Uterus (tissue), 4 donors: ENCODE measurements around the gene LSP1. TPM values are rescaled to one million over a fixed set of nuclear protein-coding genes. Genes with fewer than 3 reads are reported as not detected.
"Not testable (repeated sequence)": the region's sequence is repeated elsewhere in the genome, so short reads cannot be mapped to it uniquely, and the experiment has no call there.

Experiments used
- DNase-seq, 2 donors: peaks; one replicate each; pipeline ENCODE4 v3.0.0-alpha.2; 2019 to 2020
- H3K27ac ChIP-seq, 2 donors: fragments of 200-600 bp; sonication (generic); 1 replicate in 1 of 2; 2 replicates in 1 of 2; pipeline ENCODE4 v1.5.1; 2016 to 2018
- H3K27me3 ChIP-seq, 2 donors: fragments of 200-600 bp; sonication (generic); one replicate each; pipeline ENCODE4 v1.5.1; 2018 to 2019; ENCODE audit warnings: control low read depth in 1 of 2
- H3K36me3 ChIP-seq, 2 donors: fragments of 200-600 bp; sonication (generic); one replicate each; pipeline ENCODE4 v1.5.1; 2019; ENCODE audit warnings: control low read depth in 1 of 2
- H3K4me1 ChIP-seq, 2 donors: fragments of 200-600 bp; sonication (generic); one replicate each; pipeline ENCODE4 v1.5.1; 2018 to 2019; ENCODE audit warnings: control low read depth in 1 of 2
- H3K4me3 ChIP-seq, 2 donors: fragments of 200-600 bp; sonication (generic); 1 replicate in 1 of 2; 2 replicates in 1 of 2; pipeline ENCODE4 v1.5.1; 2018 to 2019; ENCODE audit warnings: mild to moderate bottlenecking in 1 of 2
- H3K9me3 ChIP-seq, 2 donors: fragments of 200-600 bp; sonication (generic); one replicate each; pipeline ENCODE4 v1.5.1; 2019; ENCODE audit warnings: control low read depth in 1 of 2
- CTCF ChIP-seq, 4 experiments: fragments of 200-600 bp in 2 of 4; fragments of 450-650 bp in 2 of 4; sonication (generic) in 2 of 4; IDR thresholded peaks; one replicate each; pipeline ENCODE4 v1.5.1; 2016 to 2019; ENCODE audit warnings: antibody characterized with exemption in 4 of 4, mild to moderate bottlenecking in 2 of 4, moderate library complexity in 1 of 4
- POLR2A ChIP-seq, 2 donors: fragments of 450-650 bp; IDR thresholded peaks; one replicate each; pipeline ENCODE4 v1.6.1; 2016; ENCODE audit warnings: antibody characterized with exemption in 2 of 2, mild to moderate bottlenecking in 1 of 2, moderate library complexity in 1 of 2
- intact Hi-C: fragments of 100-400 bp; cut with DNase I; formaldehyde crosslinking; loops from one replicate; pipeline ENCODE4 v1.15.1; 2023; ENCODE audit warnings: low total_unique reads
- total RNA-seq, 4 donors: library from RNA; depleted of rRNA in 3 of 4; stranded (reverse); fragments of >200 nt in 3 of 4; gene quantifications; one replicate each; pipeline versions ENCODE4 v1.1.0 to v1.2.4, GENCODE V29; 2014 to 2023
- donor health status: DM: yes; HTN: yes; CAD: no.

LSP1 gene
- total RNA-seq, 4 donors from 2014 or later: 11.2 to 112 (median 25.1) TPM

DNA sequence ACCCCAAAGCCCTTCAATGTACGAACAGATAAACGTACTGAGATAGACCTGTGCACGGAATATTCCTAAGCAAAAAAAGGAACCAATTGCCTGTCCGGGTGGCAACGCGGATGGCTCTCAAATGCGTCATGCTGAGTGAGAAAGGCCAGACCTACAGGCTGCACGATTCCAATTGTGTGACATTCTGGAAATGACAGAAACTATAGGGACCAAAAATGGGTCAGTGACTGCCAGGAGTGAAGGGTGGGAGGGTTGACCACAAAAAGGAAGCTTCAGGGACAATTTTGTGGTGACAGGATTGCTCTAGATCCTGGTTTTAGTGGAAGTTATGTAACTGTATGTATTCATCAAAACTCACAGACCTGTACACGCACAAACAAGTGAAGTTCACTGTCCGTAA, 42.1 kb upstream of the LSP1 start:
- TF ChIP-seq CTCF (IDR thresholded peaks at IDR 0.05) (no peak), POLR2A (IDR thresholded peaks at IDR 0.05) (no peak)
- intact Hi-C loops: no loop called here
- Histone ChIP-seq H3K4me3 (no peak overlapping the region), H3K36me3 (no peaks in the 10 kb centered on the region), H3K27ac (no peak overlapping the region), H3K4me1 (no peaks in the 10 kb centered on the region), H3K27me3 (no peaks in the 10 kb centered on the region), H3K9me3 (no peaks in the 10 kb centered on the region)
- DNase-seq: no peak

GRCh38 chr11:1812274-1812673, 40.6 kb upstream of the LSP1 start:
- no peak overlapping the region for H3K4me3 ChIP-seq
- TF ChIP-seq CTCF (IDR thresholded peaks at IDR 0.05): no peak
- no peak for TF ChIP-seq POLR2A (IDR thresholded peaks at IDR 0.05)
- H3K27ac ChIP-seq: no peak overlapping the region
- H3K9me3 ChIP-seq: no peaks in the 10 kb centered on the region
- no peaks in the 10 kb centered on the region for H3K36me3 ChIP-seq
- no peak for DNase-seq
- H3K27me3 ChIP-seq: no peaks in the 10 kb centered on the region
- intact Hi-C loops: no loop called here
- no peaks in the 10 kb centered on the region for H3K4me1 ChIP-seq

GRCh38 chr11:1812801-1813200, 40.1 kb upstream of the LSP1 start:
- Histone ChIP-seq H3K27ac (no peak overlapping the region), H3K36me3 (no peaks in the 10 kb centered on the region), H3K4me3 (no peak overlapping the region), H3K9me3 (no peaks in the 10 kb centered on the region), H3K4me1 (no peaks in the 10 kb centered on the region), H3K27me3 (no peaks in the 10 kb centered on the region)
- intact Hi-C loops: no loop called here
- no peak for TF ChIP-seq CTCF (IDR thresholded peaks at IDR 0.05)
- no peak for TF ChIP-seq POLR2A (IDR thresholded peaks at IDR 0.05)
- DNase-seq: no peak

GRCh38 chr11:1813356-1813755, 39.5 kb upstream of the LSP1 start:
- H3K4me3 ChIP-seq, H3K27me3 ChIP-seq, H3K27ac ChIP-seq, H3K4me1 ChIP-seq, DNase-seq, H3K9me3 ChIP-seq, intact Hi-C loops, H3K36me3 ChIP-seq: not testable (repeated sequence)

DNA sequence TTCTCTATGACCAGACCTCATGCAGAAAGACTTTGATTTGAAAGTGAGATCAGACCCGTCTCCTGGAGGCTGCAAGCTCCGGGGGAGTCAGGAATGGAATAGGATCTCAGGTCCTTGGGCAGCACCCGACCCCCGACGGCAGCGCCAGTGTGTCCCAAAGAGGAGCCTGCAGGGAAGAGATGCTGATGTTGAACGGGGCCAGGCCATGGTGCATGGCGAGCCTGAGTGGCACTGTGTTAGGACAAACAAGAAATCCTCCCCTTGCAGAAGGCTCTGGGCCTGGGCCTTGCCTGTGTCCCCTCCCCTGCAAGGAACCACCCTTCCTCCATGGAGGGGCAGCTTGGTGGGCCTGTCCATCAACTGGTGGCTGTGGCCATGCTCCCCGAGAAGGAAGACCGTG, 38.2 kb upstream of the LSP1 start:
- no peak overlapping the region for H3K4me3 ChIP-seq
- TF ChIP-seq CTCF (IDR thresholded peaks at IDR 0.05): no peak
- no peak for TF ChIP-seq POLR2A (IDR thresholded peaks at IDR 0.05)
- H3K36me3 ChIP-seq: no peaks in the 10 kb centered on the region
- no peaks in the 10 kb centered on the region for H3K9me3 ChIP-seq
- no peak overlapping the region for H3K27ac ChIP-seq
- no peaks in the 10 kb centered on the region for H3K4me1 ChIP-seq
- no peak for DNase-seq
- no peaks in the 10 kb centered on the region for H3K27me3 ChIP-seq
- intact Hi-C loops: no loop called here

DNA sequence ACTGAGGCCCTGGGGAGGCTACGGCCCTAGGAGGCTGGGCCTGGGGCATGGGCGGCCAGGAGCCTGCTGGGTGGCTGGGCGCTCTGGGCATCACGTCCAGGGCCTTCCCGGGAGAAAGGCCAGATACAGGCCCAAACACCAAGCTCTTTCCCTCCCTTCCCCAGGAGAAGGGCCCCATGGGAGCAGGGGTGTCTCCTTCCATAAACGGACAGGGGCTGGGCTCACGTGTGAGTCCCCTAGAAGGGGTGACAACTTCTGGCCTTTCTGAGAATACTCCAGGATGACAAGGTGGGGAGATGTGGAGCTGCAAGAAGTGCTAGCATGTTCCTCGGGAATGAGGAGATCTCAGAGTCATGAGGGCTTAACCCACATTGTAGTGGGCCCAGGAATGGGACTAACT, 37.6 kb upstream of the LSP1 start:
- Histone ChIP-seq H3K9me3 (no peaks in the 10 kb centered on the region), H3K27me3 (no peaks in the 10 kb centered on the region), H3K4me3 (no peak overlapping the region), H3K4me1 (no peaks in the 10 kb centered on the region), H3K27ac (no peak overlapping the region), H3K36me3 (no peaks in the 10 kb centered on the region)
- TF ChIP-seq CTCF (IDR thresholded peaks at IDR 0.05): no peak
- no peak for TF ChIP-seq POLR2A (IDR thresholded peaks at IDR 0.05)
- intact Hi-C loops: no loop called here
- no peak for DNase-seq
